ENCODE results near the gene PCDH10.

Gene PCDH10

GRCh38 chr4:133148690-133149363 is at the start of gene PCDH10:
TSS of gene PCDH10 (plus strand) at chr4:133149294. CDS start at chr4:133150141, 847 bp downstream.
- no peak for DNase-seq (ENCODE audit: low read depth in 2 of 2)

- DNase-seq (ENCODE audit: low read depth in 2 of 2): no peak
Observed at GRCh38 chr4:133102043-133102442, 47.1 kb upstream of the PCDH10 start.

- DNase-seq (ENCODE audit: low read depth in 2 of 2): no peak
Observed at GRCh38 chr4:133102612-133103409, 46.3 kb upstream of the PCDH10 start.

GRCh38 chr4:133112641-133113040 is 36.5 kb upstream of the PCDH10 start:
- DNase-seq (ENCODE audit: low read depth in 2 of 2): no peak

- DNase-seq (ENCODE audit: low read depth in 2 of 2): no peak
Observed at GRCh38 chr4:133124746-133125145, 24.3 kb upstream of the PCDH10 start.

GRCh38 chr4:133127500-133127899 is 21.6 kb upstream of the PCDH10 start:
- no peak for DNase-seq (ENCODE audit: low read depth in 2 of 2)

GRCh38 chr4:133129237-133129636 is 19.9 kb upstream of the PCDH10 start:
- no peak for DNase-seq (ENCODE audit: low read depth in 2 of 2)

- DNase-seq (ENCODE audit: low read depth in 2 of 2): no peak
Observed at GRCh38 chr4:133130171-133130570, 18.9 kb upstream of the PCDH10 start.

GRCh38 chr4:133131829-133132460 is 17.1 kb upstream of the PCDH10 start:
- DNase-seq (ENCODE audit: low read depth in 2 of 2): no peak

GRCh38 chr4:133136833-133137232 is 12.3 kb upstream of the PCDH10 start:
- no peak for DNase-seq (ENCODE audit: low read depth in 2 of 2)

GRCh38 chr4:133137571-133137970 is 11.5 kb upstream of the PCDH10 start:
- DNase-seq (ENCODE audit: low read depth in 2 of 2): no peak

GRCh38 chr4:133143775-133144430 is 5.2 kb upstream of the PCDH10 start:
- DNase-seq (ENCODE audit: low read depth in 2 of 2): no peak

GRCh38 chr4:133145241-133145640 is 3.9 kb upstream of the PCDH10 start:
- no peak for DNase-seq (ENCODE audit: low read depth in 2 of 2)

- DNase-seq (ENCODE audit: low read depth in 2 of 2): no peak
Observed at GRCh38 chr4:133145758-133146573, 3.1 kb upstream of the PCDH10 start.

GRCh38 chr4:133146574-133147241 is 2.4 kb upstream of the PCDH10 start:
- no peak for DNase-seq (ENCODE audit: low read depth in 2 of 2)

- no peak for DNase-seq (ENCODE audit: low read depth in 2 of 2)
Observed at GRCh38 chr4:133147286-133147821, 1.7 kb upstream of the PCDH10 start.

GRCh38 chr4:133147921-133148689 is 989 bp upstream of the PCDH10 start:
- DNase-seq (ENCODE audit: low read depth in 2 of 2): no peak

- DNase-seq (ENCODE audit: low read depth in 2 of 2): no peak
Observed at GRCh38 chr4:133149364-133149695, 236 bp downstream of the PCDH10 start.

GRCh38 chr4:133149932-133150471 is 908 bp downstream of the PCDH10 start:
- no peak for DNase-seq (ENCODE audit: low read depth in 2 of 2)
